Keratinocyte (primary cell): ENCODE measurements around the gene EXOC6B. TPM values are rescaled to one million over a fixed set of nuclear protein-coding genes. Genes with fewer than 3 reads are reported as not detected.

Experiments used
- DNase-seq: peaks from one replicate; pipeline ENCODE4 v3.0.0-alpha.2; 2011; ENCODE audit warnings: low read depth, missing footprints, low spot score
- FAIRE-seq: peaks from 2 replicates; lab custom pipeline; 2011; peaks lifted over from hg19 to GRCh38; lab: Jason Lieb, UNC
- H2AFZ ChIP-seq: 2 replicates; pipeline ENCODE4 v1.6.0; 2012; ENCODE audit warnings: low read length, control low read depth, inconsistent platforms; ENCODE audit not compliant: control insufficient read depth
- H3K27ac ChIP-seq: 2 replicates; pipeline ENCODE4 v1.5.1; 2011; ENCODE audit warnings: low read length; ENCODE audit not compliant: control insufficient read depth, insufficient read depth
- H3K27me3 ChIP-seq: 3 replicates; pipeline ENCODE4 v1.6.0; 2011; ENCODE audit warnings: low read length; ENCODE audit not compliant: control insufficient read depth, insufficient read depth; ENCODE audit errors: extremely low read depth
- H3K36me3 ChIP-seq, 2 experiments: 2 replicates in 1 of 2; 3 replicates in 1 of 2; pipeline ENCODE4 v1.5.1; 2011; ENCODE audit warnings: low read length in 2 of 2, mild to moderate bottlenecking in 1 of 2; ENCODE audit not compliant: control insufficient read depth in 2 of 2, insufficient read depth in 2 of 2; ENCODE audit errors: extremely low read depth in 1 of 2
- H3K4me1 ChIP-seq: 3 replicates; pipeline ENCODE4 v1.5.1; 2011; ENCODE audit warnings: low read length; ENCODE audit not compliant: control insufficient read depth, insufficient read depth; ENCODE audit errors: extremely low read depth
- H3K4me2 ChIP-seq: 3 replicates; pipeline ENCODE4 v1.6.0; 2011; ENCODE audit warnings: low read depth, low read length; ENCODE audit not compliant: control insufficient read depth, insufficient read depth; ENCODE audit errors: extremely low read depth
- H3K4me3 ChIP-seq, 3 experiments: fragments of 200-600 bp in 1 of 3; sonication (generic) in 1 of 3; 2 replicates in 2 of 3; 3 replicates in 1 of 3; pipeline ENCODE4 v1.5.1; 2011 to 2016; ENCODE audit warnings: low read length in 3 of 3, mild to moderate bottlenecking in 3 of 3, control low read depth in 2 of 3, inconsistent platforms in 1 of 3, low read depth in 1 of 3, mixed read lengths in 1 of 3, mixed run types in 1 of 3, moderate library complexity in 1 of 3; ENCODE audit not compliant: control insufficient read depth in 2 of 3, insufficient read depth in 2 of 3; ENCODE audit errors: extremely low read depth in 1 of 3
- H3K79me2 ChIP-seq: 2 replicates; pipeline ENCODE4 v1.6.0; 2012; ENCODE audit warnings: low read length; ENCODE audit not compliant: control insufficient read depth, insufficient read depth
- H3K9ac ChIP-seq: 3 replicates; pipeline ENCODE4 v1.6.0; 2011; ENCODE audit warnings: low read length; ENCODE audit not compliant: control insufficient read depth, insufficient read depth; ENCODE audit errors: extremely low read depth
- H3K9me1 ChIP-seq: 3 replicates; pipeline ENCODE4 v1.6.0; 2011; ENCODE audit warnings: low read length; ENCODE audit not compliant: control insufficient read depth, insufficient read depth; ENCODE audit errors: extremely low read depth
- H3K9me3 ChIP-seq: 2 replicates; pipeline ENCODE4 v1.5.1; 2012; ENCODE audit warnings: low read depth, low read length; ENCODE audit not compliant: control insufficient read depth
- H4K20me1 ChIP-seq: 3 replicates; pipeline ENCODE4 v1.6.0; 2011; ENCODE audit warnings: low read length; ENCODE audit not compliant: control insufficient read depth, insufficient read depth; ENCODE audit errors: extremely low read depth
- CTCF ChIP-seq, 3 experiments: IDR thresholded peaks in 1 of 3; conservative IDR thresholded peaks in 1 of 3; optimal IDR thresholded peaks in 1 of 3; 2 replicates in 2 of 3; 3 replicates in 1 of 3; pipeline versions ENCODE3 to v1.5.1; 2011; ENCODE audit warnings: low read length in 3 of 3, mild to moderate bottlenecking in 3 of 3, moderate library complexity in 2 of 3, control low read depth in 1 of 3, inconsistent platforms in 1 of 3; ENCODE audit not compliant: insufficient read depth in 2 of 3; ENCODE audit errors: extremely low read depth in 1 of 3
- EZH2 ChIP-seq: IDR thresholded peaks from one replicate; pipeline ENCODE4 v1.6.1; 2012; ENCODE audit warnings: inconsistent platforms, mild to moderate bottlenecking, low read length, moderate library complexity
- dilution Hi-C: fragments of 300-500 bp; cut with MboI; formaldehyde crosslinking; loops from one replicate; pipeline ENCODE4 v1.7.0; 2020; ENCODE audit warnings: low sequenced_read_pairs; ENCODE audit not compliant: extremely low pct_ligation_motif_present
- polyA plus RNA-seq, 5 experiments: library from polyadenylated mRNA; depleted of rRNA in 3 of 5; stranded (reverse) in 3 of 5; stranded (forward) in 1 of 5; unstranded in 1 of 5; fragments of >200 nt; gene quantifications; 1 replicate in 1 of 5; 2 replicates in 3 of 5; 3 replicates in 1 of 5; pipeline versions ENCODE4 v1.2.1 to v1.2.3, GENCODE V29; 2011 to 2012; ENCODE audit warnings: missing spikeins in 2 of 5, low read depth in 1 of 5, low replicate concordance in 1 of 5

The EXOC6B gene
- polyA plus RNA-seq, 1 donor (not counting 4 experiments of a cell fraction or from before 2014, with no cell fraction given), result 37.3 TPM

- H3K9me3 ChIP-seq, result no peaks in the 10 kb centered on the region
- no peaks in the 10 kb centered on the region for H3K36me3 ChIP-seq
- no peak overlapping the region for H3K9ac ChIP-seq
- H3K4me1 ChIP-seq, result no peaks in the 10 kb centered on the region
- FAIRE-seq (no peak), DNase-seq (no peak)
- dilution Hi-C loops, result no loop called here
- no peaks in the 10 kb centered on the region for H3K9me1 ChIP-seq
- H3K27me3 ChIP-seq, result no peaks in the 10 kb centered on the region
- TF ChIP-seq CTCF (optimal IDR thresholded peaks at IDR 0.05 in 1 of 3, IDR thresholded peaks at IDR 0.05 in 1 of 3, conservative IDR thresholded peaks at IDR 0.05 in 1 of 3; ENCODE audit: extremely low read depth in 1 of 3, insufficient read depth in 2 of 3, low read length in 3 of 3) (no peak), EZH2 (no peak)
- H3K4me3 ChIP-seq, result no peak overlapping the region
- no peak overlapping the region for H2AFZ ChIP-seq
- H3K4me2 ChIP-seq, result no peak overlapping the region
- H3K27ac ChIP-seq, result no peak overlapping the region
- no peaks in the 10 kb centered on the region for H3K79me2 ChIP-seq
- peaks cover 3% of the 10 kb centered on the region for H4K20me1 ChIP-seq
Observed at GRCh38 chr2:72254831-72255451, 570.9 kb downstream of the EXOC6B start.

DNA sequence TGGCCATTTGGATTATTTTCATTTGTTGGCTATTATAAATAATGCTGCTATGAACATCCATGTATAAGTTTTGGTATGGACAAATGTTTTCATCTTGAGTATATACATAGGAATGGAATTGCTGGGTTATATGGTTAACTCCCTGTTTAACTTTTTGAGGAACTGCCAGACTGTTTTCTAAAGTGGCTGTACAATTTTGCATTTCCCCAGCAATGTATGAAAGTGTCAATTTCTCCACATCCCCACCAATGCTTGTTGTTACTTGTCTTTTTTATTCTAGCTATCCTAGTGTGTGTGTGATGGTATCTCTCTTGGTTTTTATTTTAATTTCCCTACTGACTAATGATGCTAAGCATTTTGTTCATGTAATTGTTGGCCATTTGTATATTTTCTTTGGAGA, 587.5 kb downstream of the EXOC6B start:
- Histone ChIP-seq H3K27me3 (no peaks in the 10 kb centered on the region), H3K9ac (no peak overlapping the region), H3K36me3 (no peaks in the 10 kb centered on the region), H3K4me1 (peaks cover 29% of the 10 kb centered on the region), H3K27ac (no peak overlapping the region), H3K4me2 (no peak overlapping the region), H2AFZ (no peak overlapping the region), H3K9me3 (no peaks in the 10 kb centered on the region), H4K20me1 (no peaks in the 10 kb centered on the region), H3K79me2 (no peaks in the 10 kb centered on the region), H3K4me3 (no peak overlapping the region), H3K9me1 (no peaks in the 10 kb centered on the region)
- FAIRE-seq, result no peak
- DNase-seq, result no peak
- TF ChIP-seq CTCF (optimal IDR thresholded peaks at IDR 0.05 in 1 of 3, IDR thresholded peaks at IDR 0.05 in 1 of 3, conservative IDR thresholded peaks at IDR 0.05 in 1 of 3; ENCODE audit: extremely low read depth in 1 of 3, insufficient read depth in 2 of 3, low read length in 3 of 3) (no peak), EZH2 (no peak)
- dilution Hi-C loops, result no loop called here
